ENCODE measurements around the gene TPCN1.

TPCN1 gene

DNA sequence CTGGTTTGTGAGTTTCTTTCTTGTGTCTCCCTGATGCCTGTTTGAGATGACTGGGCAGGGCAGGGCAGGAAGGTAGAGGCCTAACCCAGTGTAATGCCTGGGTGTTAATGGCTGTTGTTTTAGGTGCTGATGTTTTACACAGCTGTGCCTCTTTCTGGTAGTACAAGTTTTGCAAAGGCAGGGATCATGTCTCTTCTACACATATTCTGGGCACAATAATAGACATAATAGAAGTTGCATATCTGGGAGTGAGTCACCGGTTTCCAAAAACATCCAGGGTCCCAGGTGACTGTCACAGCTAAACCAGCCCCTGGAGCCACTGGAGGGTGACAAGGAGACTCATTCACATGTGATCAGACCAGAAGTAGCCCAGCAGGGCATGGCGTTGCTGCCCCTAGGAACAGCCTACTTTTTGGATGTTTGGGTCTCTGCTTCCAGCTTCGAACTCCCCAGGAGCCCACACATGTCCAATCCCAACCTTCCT lies 18.1 kb downstream of the TPCN1 start:
- POLR2A ChIA-PET (ENCODE audit: low non-redundant PET) = no interaction called here
- peak overlapping the region; percentile 98 for H3K27ac ChIP-seq
- DNase-seq (ENCODE audit: low spot score) = no peak
- CTCF ChIA-PET = no interaction called here
- TF ChIP-seq, protein P1, sequence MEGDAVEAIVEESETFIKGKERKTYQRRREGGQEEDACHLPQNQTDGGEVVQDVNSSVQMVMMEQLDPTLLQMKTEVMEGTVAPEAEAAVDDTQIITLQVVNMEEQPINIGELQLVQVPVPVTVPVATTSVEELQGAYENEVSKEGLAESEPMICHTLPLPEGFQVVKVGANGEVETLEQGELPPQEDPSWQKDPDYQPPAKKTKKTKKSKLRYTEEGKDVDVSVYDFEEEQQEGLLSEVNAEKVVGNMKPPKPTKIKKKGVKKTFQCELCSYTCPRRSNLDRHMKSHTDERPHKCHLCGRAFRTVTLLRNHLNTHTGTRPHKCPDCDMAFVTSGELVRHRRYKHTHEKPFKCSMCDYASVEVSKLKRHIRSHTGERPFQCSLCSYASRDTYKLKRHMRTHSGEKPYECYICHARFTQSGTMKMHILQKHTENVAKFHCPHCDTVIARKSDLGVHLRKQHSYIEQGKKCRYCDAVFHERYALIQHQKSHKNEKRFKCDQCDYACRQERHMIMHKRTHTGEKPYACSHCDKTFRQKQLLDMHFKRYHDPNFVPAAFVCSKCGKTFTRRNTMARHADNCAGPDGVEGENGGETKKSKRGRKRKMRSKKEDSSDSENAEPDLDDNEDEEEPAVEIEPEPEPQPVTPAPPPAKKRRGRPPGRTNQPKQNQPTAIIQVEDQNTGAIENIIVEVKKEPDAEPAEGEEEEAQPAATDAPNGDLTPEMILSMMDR (conservative IDR thresholded peaks at IDR 0.05; ENCODE audit: low read depth) = no peak

- TF ChIP-seq, protein P1 (conservative IDR thresholded peaks at IDR 0.05; ENCODE audit: low read depth) = no peak
- peak overlapping the region; percentile 98 for H3K27ac ChIP-seq
- no peak for DNase-seq (ENCODE audit: low spot score)
- ChIA-PET CTCF (interaction anchor here (1.1 kb wide), 1 partner anchor 10 kb away, joined by 5 read pairs; no protein-coding TSS in a partner anchor), POLR2A (ENCODE audit: low non-redundant PET) (no interaction called here)
These were observed 18.6 kb downstream of the TPCN1 start for GRCh38 chr12:113239811-113240331.

GRCh38 chr12:113240395-113240794 lies 19.1 kb downstream of the TPCN1 start:
- H3K27ac ChIP-seq = peak overlapping the region; percentile 98
- POLR2A ChIA-PET (ENCODE audit: low non-redundant PET) = no interaction called here
- CTCF ChIA-PET = interaction anchor here (1.0 to 1.1 kb wide), 2 partner anchors 11 to 32 kb away, joined by 3 to 5 read pairs; no protein-coding TSS in a partner anchor
- no peak for DNase-seq (ENCODE audit: low spot score)
- TF ChIP-seq, protein P1 (conservative IDR thresholded peaks at IDR 0.05; ENCODE audit: low read depth) = no peak

- POLR2A ChIA-PET (ENCODE audit: low non-redundant PET) = interaction anchor here (0.7 kb wide), 1 partner anchor 15 kb away, joined by 3 read pairs; no protein-coding TSS in a partner anchor
- CTCF ChIA-PET = interaction anchor here (0.6 to 1.1 kb wide), 3 partner anchors 12 to 33 kb away, joined by 3 to 5 read pairs (median 3); no protein-coding TSS in a partner anchor
- peak overlapping the region; percentile 98 for H3K27ac ChIP-seq
- peak; percentile 88 for DNase-seq (ENCODE audit: low spot score)
- TF ChIP-seq, protein P1 (conservative IDR thresholded peaks at IDR 0.05; ENCODE audit: low read depth) = no peak
These were observed 20.1 kb downstream of the TPCN1 start for GRCh38 chr12:113241191-113242025.

DNA sequence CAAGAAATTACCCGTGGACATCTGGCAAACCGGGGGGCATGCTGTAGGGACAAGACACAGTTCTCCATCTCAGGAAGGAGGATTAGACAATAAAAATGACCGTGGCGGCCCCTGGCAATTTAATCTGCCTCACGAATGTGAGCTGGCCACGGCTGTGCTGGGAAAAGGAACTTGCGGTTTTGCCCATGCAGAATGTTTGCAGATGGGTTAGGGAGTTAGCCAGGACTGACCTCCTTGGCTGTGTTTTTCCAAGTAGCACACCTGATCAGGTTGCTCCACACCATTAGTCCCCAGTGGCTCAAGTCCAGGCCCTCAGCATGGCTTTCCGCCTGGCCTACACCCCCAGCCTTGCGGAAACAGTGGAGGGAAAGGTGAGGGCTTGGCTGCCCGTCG lies 20.8 kb downstream of the TPCN1 start:
- TF ChIP-seq, protein P1 (conservative IDR thresholded peaks at IDR 0.05; ENCODE audit: low read depth) = no peak
- ChIA-PET CTCF (interaction anchor here (0.6 kb wide), 1 partner anchor 18 kb away, joined by 3 read pairs; no protein-coding TSS in a partner anchor), POLR2A (ENCODE audit: low non-redundant PET) (no interaction called here)
- peak; percentile 75 for DNase-seq (ENCODE audit: low spot score)
- peak overlapping the region; percentile 98 for H3K27ac ChIP-seq

DNA sequence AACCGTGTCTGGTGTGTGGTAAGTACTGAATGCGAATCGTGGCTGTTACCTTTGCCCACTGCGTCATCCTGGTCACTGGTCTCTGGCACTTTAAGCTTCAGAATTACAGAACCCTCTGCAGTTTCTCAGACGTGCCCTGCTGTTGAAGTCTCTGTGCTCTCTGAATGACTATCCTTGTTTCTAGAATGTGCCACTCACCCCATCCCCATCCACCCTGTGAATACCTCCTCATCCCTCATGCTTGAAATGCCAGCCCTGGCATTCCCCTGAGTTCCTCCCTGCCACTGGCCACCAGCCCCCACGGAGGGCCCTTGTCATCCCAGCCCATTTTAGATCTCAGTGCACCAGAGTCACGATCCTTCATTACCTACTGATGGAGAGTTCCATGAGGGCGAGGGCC lies 21.3 kb downstream of the TPCN1 start:
- CTCF ChIA-PET = interaction anchor here (0.6 kb wide), 1 partner anchor 18 kb away, joined by 3 read pairs; no protein-coding TSS in a partner anchor
- POLR2A ChIA-PET (ENCODE audit: low non-redundant PET) = no interaction called here
- DNase-seq (ENCODE audit: low spot score) = no peak
- peak overlapping the region; percentile 98 for H3K27ac ChIP-seq
- TF ChIP-seq, protein P1 (conservative IDR thresholded peaks at IDR 0.05; ENCODE audit: low read depth) = no peak
